ENCODE data around the gene MCHR2. TPM values are rescaled to one million over a fixed set of nuclear protein-coding genes. Genes with fewer than 3 reads are reported as not detected.
A peak's percentile ranks its signal among the peaks of the same experiment; 100 is the strongest.

The MCHR2 gene
- total RNA-seq, 1 donor = not detected

GRCh38 chr6:99912657-99913056 lies 81.4 kb downstream of the MCHR2 start:
- no peak for DNase-seq (ENCODE audit: low read depth)
- no peak for TF ChIP-seq CTCF (IDR thresholded peaks at IDR 0.05; ENCODE audit: insufficient read depth, low read depth, low read length)
- no peak overlapping the region for H3K4me3 ChIP-seq (ENCODE audit: low read depth, low read length)

GRCh38 chr6:99905209-99906106 lies 88.6 kb downstream of the MCHR2 start:
- peak; percentile 67 for TF ChIP-seq CTCF (IDR thresholded peaks at IDR 0.05; ENCODE audit: insufficient read depth, low read depth, low read length)
- H3K4me3 ChIP-seq (ENCODE audit: low read depth, low read length) = no peak overlapping the region
- peak; percentile 50 for DNase-seq (ENCODE audit: low read depth)

- no peak for DNase-seq (ENCODE audit: low read depth)
- no peak overlapping the region for H3K4me3 ChIP-seq (ENCODE audit: low read depth, low read length)
- no peak for TF ChIP-seq CTCF (IDR thresholded peaks at IDR 0.05; ENCODE audit: insufficient read depth, low read depth, low read length)
These were observed 92.2 kb downstream of the MCHR2 start for GRCh38 chr6:99901596-99902384.

GRCh38 chr6:99894815-99895214 lies 99.2 kb downstream of the MCHR2 start:
- TF ChIP-seq CTCF (IDR thresholded peaks at IDR 0.05; ENCODE audit: insufficient read depth, low read depth, low read length) = no peak
- no peak overlapping the region for H3K4me3 ChIP-seq (ENCODE audit: low read depth, low read length)
- DNase-seq (ENCODE audit: low read depth) = no peak

- H3K4me3 ChIP-seq (ENCODE audit: low read depth, low read length) = no peak overlapping the region
- no peak for TF ChIP-seq CTCF (IDR thresholded peaks at IDR 0.05; ENCODE audit: insufficient read depth, low read depth, low read length)
- DNase-seq (ENCODE audit: low read depth) = no peak
These were observed 107.0 kb downstream of the MCHR2 start for GRCh38 chr6:99887066-99887465.

- no peak for TF ChIP-seq CTCF (IDR thresholded peaks at IDR 0.05; ENCODE audit: insufficient read depth, low read depth, low read length)
- H3K4me3 ChIP-seq (ENCODE audit: low read depth, low read length) = no peak overlapping the region
- DNase-seq (ENCODE audit: low read depth) = no peak
These were observed 109.0 kb downstream of the MCHR2 start for GRCh38 chr6:99885051-99885450.
